ENCODE results near the gene KDM1B.

DNA sequence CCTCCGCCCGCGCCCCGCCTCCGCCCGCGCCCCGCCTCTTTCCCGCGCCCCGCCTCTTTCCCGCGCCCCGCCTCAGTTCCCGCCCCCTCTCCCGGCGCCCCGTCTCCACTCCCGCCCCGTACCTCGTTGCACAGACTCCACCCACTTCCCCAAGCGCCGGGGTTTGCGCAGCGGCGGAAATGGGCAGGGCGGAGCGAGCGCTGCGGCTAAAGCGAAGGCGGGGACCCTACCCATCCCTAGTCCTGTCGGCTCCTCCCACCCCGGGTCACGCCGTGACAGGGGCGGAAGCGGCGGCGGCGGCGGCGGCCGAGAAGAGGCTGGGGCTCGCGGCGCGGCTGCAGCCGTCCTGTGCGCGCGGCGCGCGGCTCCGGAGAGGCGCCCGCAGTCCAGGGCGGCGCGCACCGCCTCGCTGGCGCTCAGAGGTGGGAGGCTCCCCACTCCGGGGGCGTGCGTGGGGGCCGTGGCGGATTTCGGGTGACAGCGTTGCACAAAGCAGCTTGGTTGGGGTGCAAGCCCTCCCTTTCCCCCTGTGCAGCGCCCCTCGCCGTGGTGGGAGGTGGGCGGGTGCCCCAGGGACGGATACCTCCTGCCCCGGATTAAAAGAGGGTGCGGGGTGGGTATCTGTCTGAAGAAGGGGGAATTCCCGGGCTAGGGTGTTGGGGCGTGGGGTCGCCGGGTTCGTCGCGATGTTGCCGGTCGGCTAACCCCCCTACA lies at the start of gene KDM1B:
- TF ChIP-seq, protein P1, sequence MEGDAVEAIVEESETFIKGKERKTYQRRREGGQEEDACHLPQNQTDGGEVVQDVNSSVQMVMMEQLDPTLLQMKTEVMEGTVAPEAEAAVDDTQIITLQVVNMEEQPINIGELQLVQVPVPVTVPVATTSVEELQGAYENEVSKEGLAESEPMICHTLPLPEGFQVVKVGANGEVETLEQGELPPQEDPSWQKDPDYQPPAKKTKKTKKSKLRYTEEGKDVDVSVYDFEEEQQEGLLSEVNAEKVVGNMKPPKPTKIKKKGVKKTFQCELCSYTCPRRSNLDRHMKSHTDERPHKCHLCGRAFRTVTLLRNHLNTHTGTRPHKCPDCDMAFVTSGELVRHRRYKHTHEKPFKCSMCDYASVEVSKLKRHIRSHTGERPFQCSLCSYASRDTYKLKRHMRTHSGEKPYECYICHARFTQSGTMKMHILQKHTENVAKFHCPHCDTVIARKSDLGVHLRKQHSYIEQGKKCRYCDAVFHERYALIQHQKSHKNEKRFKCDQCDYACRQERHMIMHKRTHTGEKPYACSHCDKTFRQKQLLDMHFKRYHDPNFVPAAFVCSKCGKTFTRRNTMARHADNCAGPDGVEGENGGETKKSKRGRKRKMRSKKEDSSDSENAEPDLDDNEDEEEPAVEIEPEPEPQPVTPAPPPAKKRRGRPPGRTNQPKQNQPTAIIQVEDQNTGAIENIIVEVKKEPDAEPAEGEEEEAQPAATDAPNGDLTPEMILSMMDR (IDR thresholded peaks at IDR 0.05) = peak in 4 of 6 experiments; percentile 13 to 34 (median 22)
- peak in 1 of 4 donors; percentile 38 for TF ChIP-seq EP300 (IDR thresholded peaks at IDR 0.05)
- peak in 3 of 4 donors; percentile 74 to 85 (median 82) for TF ChIP-seq POLR2A (IDR thresholded peaks at IDR 0.05)

Data from upper lobe of left lung (tissue), 4 donors.